IMR-90 (cell line): Measurements from ENCODE around the gene DUSP10. TPM values are rescaled to one million over a fixed set of nuclear protein-coding genes. Genes with fewer than 3 reads are reported as not detected.

Experiments used
- ATAC-seq: fragments of 200-7000 bp; cut with Tn5 transposase; 2 replicates; pipeline ENCODE4 v1.9.1; 2020; ENCODE audit warnings: low read depth, mild to moderate bottlenecking, moderate library complexity
- BruUV-seq: library from RNA; stranded (reverse); fragments of 400-500 nt; replicated peaks from 2 replicates; lab custom pipeline; 2021; lab: Mats Ljungman, UMichigan
- CTCF ChIA-PET: fragments of 300-600 bp; formaldehyde crosslinking; extraction: SDS; loops from one replicate; lab custom pipeline; 2021; ENCODE audit warnings: antibody characterized with exemption; lab: Yijun Ruan, JAX
- POLR2A ChIA-PET: fragments of 300-600 bp; sonication (Branson Sonifier 250); formaldehyde crosslinking; loops from one replicate; lab custom pipeline; 2022; ENCODE audit warnings: antibody characterized with exemption; ENCODE audit not compliant: unreplicated experiment; lab: Charles Lee
- DNase-seq: peaks from one replicate; pipeline ENCODE4 v3.0.0; 2013
- H2AFZ ChIP-seq: replicated peaks from 2 replicates; pipeline ENCODE3; 2013; ENCODE audit warnings: low read length, mild to moderate bottlenecking; ENCODE audit not compliant: poor library complexity
- H2AK5ac ChIP-seq: 2 replicates; pipeline ENCODE4 v1.6.1; 2013; ENCODE audit warnings: low read depth, low read length, inconsistent platforms
- H2AK9ac ChIP-seq: replicated peaks from 2 replicates; pipeline ENCODE3; 2013; ENCODE audit warnings: mild to moderate bottlenecking, low read depth, low read length, moderate library complexity; ENCODE audit not compliant: poor library complexity
- H2BK120ac ChIP-seq: 2 replicates; pipeline ENCODE4 v1.6.1; 2013; ENCODE audit warnings: low read depth, low read length, inconsistent platforms
- H2BK15ac ChIP-seq: 3 replicates; pipeline ENCODE4 v1.6.1; 2013; ENCODE audit warnings: low read depth, low read length, inconsistent platforms
- H2BK20ac ChIP-seq: 2 replicates; pipeline ENCODE4 v1.6.1; 2013; ENCODE audit warnings: low read depth, mild to moderate bottlenecking, inconsistent platforms, low read length, moderate library complexity
- H2BK5ac ChIP-seq: 2 replicates; pipeline ENCODE4 v1.6.1; 2013; ENCODE audit warnings: mild to moderate bottlenecking, low read depth, low read length, inconsistent platforms; ENCODE audit not compliant: poor library complexity, severe bottlenecking
- H3K14ac ChIP-seq: replicated peaks from 2 replicates; pipeline ENCODE4 v1.6.1; 2013; ENCODE audit warnings: low read depth, low read length, inconsistent platforms
- H3K18ac ChIP-seq: 2 replicates; pipeline ENCODE4 v1.6.1; 2013; ENCODE audit warnings: low read depth, low read length, control low read depth
- H3K23ac ChIP-seq: 2 replicates; pipeline ENCODE4 v1.6.1; 2013; ENCODE audit warnings: low read depth, low read length, inconsistent platforms
- H3K27ac ChIP-seq: 2 replicates; pipeline ENCODE4 v1.5.1; 2013; ENCODE audit warnings: mild to moderate bottlenecking, control low read depth, low read length; ENCODE audit not compliant: insufficient read depth
- H3K27me3 ChIP-seq: 2 replicates; pipeline ENCODE4 v1.6.1; 2013; ENCODE audit warnings: low read length; ENCODE audit not compliant: control insufficient read depth, insufficient read depth
- H3K36me3 ChIP-seq: 2 replicates; pipeline ENCODE4 v1.6.1; 2013; ENCODE audit warnings: low read length, mixed read lengths; ENCODE audit not compliant: control insufficient read depth, insufficient read depth
- H3K4ac ChIP-seq: 2 replicates; pipeline ENCODE4 v1.6.1; 2013; ENCODE audit warnings: low read depth, low read length, inconsistent platforms
- H3K4me1 ChIP-seq: 2 replicates; pipeline ENCODE4 v1.6.1; 2013; ENCODE audit warnings: low read length, mixed read lengths; ENCODE audit not compliant: control insufficient read depth, insufficient read depth
- H3K4me2 ChIP-seq: 2 replicates; pipeline ENCODE4 v1.6.1; 2013; ENCODE audit warnings: low read depth, mild to moderate bottlenecking, control low read depth, low read length, moderate library complexity
- H3K4me3 ChIP-seq: 2 replicates; pipeline ENCODE4 v1.5.1; 2013; ENCODE audit warnings: low read depth, mild to moderate bottlenecking, control low read depth, low read length, moderate library complexity; ENCODE audit not compliant: insufficient read depth
- H3K56ac ChIP-seq: 2 replicates; pipeline ENCODE4 v1.6.1; 2013; ENCODE audit warnings: low read length, inconsistent platforms; ENCODE audit not compliant: insufficient read depth; ENCODE audit errors: extremely low read depth
- H3K79me1 ChIP-seq, 2 experiments: 2 replicates each; pipeline ENCODE4 v1.6.1; 2013; ENCODE audit warnings: low read length in 2 of 2, inconsistent platforms in 1 of 2, low read depth in 1 of 2
- H3K9ac ChIP-seq: 2 replicates; pipeline ENCODE4 v1.6.1; 2013; ENCODE audit warnings: low read depth, low read length, control low read depth
- H3K9me1 ChIP-seq: 2 replicates; pipeline ENCODE4 v1.6.1; 2013; ENCODE audit warnings: low read length, inconsistent platforms; ENCODE audit not compliant: insufficient read depth
- H3K9me3 ChIP-seq: 2 replicates; pipeline ENCODE4 v1.6.1; 2013; ENCODE audit warnings: low read length; ENCODE audit not compliant: control insufficient read depth, insufficient read depth
- H4K20me1 ChIP-seq: 2 replicates; pipeline ENCODE4 v1.6.1; 2013; ENCODE audit warnings: low read length, inconsistent platforms; ENCODE audit not compliant: insufficient read depth
- H4K5ac ChIP-seq: 2 replicates; pipeline ENCODE4 v1.6.1; 2013; ENCODE audit warnings: mild to moderate bottlenecking, low read depth, low read length, control low read depth
- H4K8ac ChIP-seq, 2 experiments: 2 replicates each; pipeline ENCODE4 v1.6.1; 2013; ENCODE audit warnings: low read depth in 2 of 2, low read length in 2 of 2, control low read depth in 1 of 2, inconsistent platforms in 1 of 2
- H4K91ac ChIP-seq: 2 replicates; pipeline ENCODE4 v1.6.1; 2013; ENCODE audit warnings: low read depth, low read length, inconsistent platforms; ENCODE audit not compliant: insufficient read depth
- BHLHE40 ChIP-seq: fragments of 150-350 bp; IDR thresholded peaks from 2 replicates; pipeline ENCODE4 v1.6.1; 2016; ENCODE audit warnings: mild to moderate bottlenecking, low read depth, low read length
- CHD1 ChIP-seq: IDR thresholded peaks from 2 replicates; pipeline ENCODE4 v1.6.1; 2012; ENCODE audit warnings: low read depth, low read length, improper control_type of control experiment
- CTCF ChIP-seq: conservative IDR thresholded peaks from 2 replicates; pipeline ENCODE4 v1.5.1; 2012; ENCODE audit warnings: mild to moderate bottlenecking, low read depth, low read length, improper control_type of control experiment
- FOS ChIP-seq: fragments of 150-350 bp; IDR thresholded peaks from 2 replicates; pipeline ENCODE4 v1.6.1; 2016; ENCODE audit warnings: low read depth, low read length
- MAFK ChIP-seq: IDR thresholded peaks from 2 replicates; pipeline ENCODE4 v1.6.1; 2012; ENCODE audit warnings: low read depth, low read length, improper control_type of control experiment
- POLR2A ChIP-seq: IDR thresholded peaks from 2 replicates; pipeline ENCODE4 v1.6.1; 2012; ENCODE audit warnings: mild to moderate bottlenecking, low read depth, low read length
- RCOR1 ChIP-seq: IDR thresholded peaks from 2 replicates; pipeline ENCODE4 v1.6.1; 2012; ENCODE audit warnings: mild to moderate bottlenecking, low read length, improper control_type of control experiment; ENCODE audit not compliant: insufficient replicate concordance
- RFX5 ChIP-seq: IDR thresholded peaks from 2 replicates; pipeline ENCODE4 v1.8.0; 2012; ENCODE audit warnings: low read depth, mild to moderate bottlenecking, low read length, moderate library complexity
- SMC3 ChIP-seq: fragments of 150-350 bp; IDR thresholded peaks from 2 replicates; pipeline ENCODE4 v1.6.1; 2016; ENCODE audit warnings: low read depth, mild to moderate bottlenecking, antibody characterized with exemption, low read length, moderate library complexity
- dilution Hi-C: fragments of 300-500 bp; cut with HindIII; formaldehyde crosslinking; loops from one replicate; pipeline ENCODE4 v1.14.3; 2018; ENCODE audit warnings: low sequenced_read_pairs; ENCODE audit not compliant: unreplicated experiment
- in situ Hi-C: fragments of 300-500 bp; cut with MboI; formaldehyde crosslinking; loops from 3 replicates; pipeline ENCODE4 v1.14.3; 2019; ENCODE audit warnings: low sequenced_read_pairs, inconsistent platforms, mixed read lengths
- intact Hi-C: fragments of 100-400 bp; cut with micrococcal nuclease; formaldehyde crosslinking; loops from 2 replicates; pipeline ENCODE4 v1.10.0; 2022
- polyA plus RNA-seq, 3 experiments: library from polyadenylated mRNA; depleted of rRNA; stranded (reverse); fragments of >200 nt; gene quantifications; 2 replicates each; pipeline ENCODE4 v1.2.3, GENCODE V29; 2012; ENCODE audit warnings: low replicate concordance in 1 of 3
- total RNA-seq: library from RNA; depleted of rRNA; stranded (reverse); fragments of >200 nt; gene quantifications from 2 replicates; pipeline ENCODE4 v1.2.3, GENCODE V29; 2012
- TF ChIP-seq, protein P1 (sequence below): fragments of 150-350 bp; IDR thresholded peaks from 2 replicates; pipeline ENCODE4 v1.6.1; 2016; ENCODE audit warnings: low read depth, mild to moderate bottlenecking, low read length, moderate library complexity, borderline replicate concordance

The DUSP10 gene
- total and polyA plus RNA-seq, 2 of the 4 experiments (the other 2 are of a cell fraction) = 41.7 to 59.1 TPM

DNA sequence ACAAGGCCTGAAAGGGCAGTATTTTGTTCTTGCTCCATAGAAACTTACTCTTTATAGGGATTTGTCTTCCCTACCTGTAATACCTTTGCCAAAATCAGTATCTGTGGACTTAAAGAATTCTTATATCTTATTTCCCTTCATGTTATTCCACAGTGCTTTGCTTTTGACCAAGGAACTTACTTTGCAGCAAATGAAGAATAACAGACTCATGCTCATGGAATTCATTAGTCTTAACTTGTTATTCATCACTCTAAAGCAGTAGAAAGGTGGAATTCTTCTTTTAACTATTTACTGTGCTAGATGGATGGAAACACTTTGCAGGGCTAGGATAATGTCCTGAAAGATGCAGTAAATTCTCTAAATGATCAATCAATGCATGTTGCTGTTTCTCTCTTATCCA, 45.9 kb downstream of the DUSP10 start:
- Histone ChIP-seq H3K4me2 (peak overlapping the region; percentile 66; the same call in 1 of the 2 replicates), H3K18ac (peak overlapping the region; percentile 61; the same call in 1 of the 2 replicates), H3K9me1 (peaks cover 11% of the 10 kb centered on the region), H2AK5ac (no peak overlapping the region), H3K9me3 (peaks cover 3% of the 10 kb centered on the region), H2BK20ac (no peak overlapping the region; the same call in 1 of the 2 replicates), H3K4me1 (peaks cover 14% of the 10 kb centered on the region), H3K14ac (no peak overlapping the region), H3K27ac (no peak overlapping the region), H4K5ac (no peak overlapping the region; the same call in 1 of the 2 replicates), H3K27me3 (no peaks in the 10 kb centered on the region), H3K23ac (no peak overlapping the region), H2BK5ac (peak overlapping the region; percentile 63), H3K79me1 (peaks cover 0 to 16% of the 10 kb centered on the region in 2 experiments; a peak in 2 of 4 replicates), H2AK9ac (no peak overlapping the region), H2BK120ac (peak overlapping the region; percentile 32; the same call in 1 of the 2 replicates), H2AFZ (no peak overlapping the region), H3K56ac (no peak overlapping the region), H4K20me1 (no peaks in the 10 kb centered on the region), H4K91ac (no peak overlapping the region), H3K36me3 (peaks cover 9% of the 10 kb centered on the region), H3K4me3 (no peak overlapping the region), H3K9ac (no peak overlapping the region), H2BK15ac (no peak overlapping the region), H4K8ac (no peak overlapping the region), H3K4ac (peak overlapping the region; percentile 6; the same call in 1 of the 2 replicates)
- no TSS peak for BruUV-seq
- in situ Hi-C loops (no loop called here), intact Hi-C loops (no loop called here), dilution Hi-C loops (no loop called here)
- CTCF ChIA-PET = no interaction called here
- TF ChIP-seq SMC3 (no peak), CHD1 (no peak), POLR2A (no peak), RFX5 (no peak), BHLHE40 (no peak), FOS (no peak), CTCF (no peak), MAFK (no peak), RCOR1 (no peak)
- TF ChIP-seq, protein P1, sequence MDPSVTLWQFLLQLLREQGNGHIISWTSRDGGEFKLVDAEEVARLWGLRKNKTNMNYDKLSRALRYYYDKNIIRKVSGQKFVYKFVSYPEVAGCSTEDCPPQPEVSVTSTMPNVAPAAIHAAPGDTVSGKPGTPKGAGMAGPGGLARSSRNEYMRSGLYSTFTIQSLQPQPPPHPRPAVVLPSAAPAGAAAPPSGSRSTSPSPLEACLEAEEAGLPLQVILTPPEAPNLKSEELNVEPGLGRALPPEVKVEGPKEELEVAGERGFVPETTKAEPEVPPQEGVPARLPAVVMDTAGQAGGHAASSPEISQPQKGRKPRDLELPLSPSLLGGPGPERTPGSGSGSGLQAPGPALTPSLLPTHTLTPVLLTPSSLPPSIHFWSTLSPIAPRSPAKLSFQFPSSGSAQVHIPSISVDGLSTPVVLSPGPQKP = no peak
- peak; percentile 59 for ATAC-seq
- POLR2A ChIA-PET = no interaction called here
- peak; percentile 58 for DNase-seq
